ENCODE measurements around the gene ISY1. TPM values are rescaled to one million over a fixed set of nuclear protein-coding genes. Genes with fewer than 3 reads are reported as not detected.

Gene ISY1
- total and polyA plus RNA-seq, 2 donors (not counting 1 experiment from before 2014, with no cell fraction given): 26.4 to 49.6 TPM

GRCh38 chr3:129176051-129176450 is 15.2 kb upstream of the ISY1 start:
- no CpG with 5 or more reads among the region's 1 CpG for WGBS (ENCODE audit: insufficient coverage)
- H3K4me2 ChIP-seq (replicated peaks; ENCODE audit: low read depth, low read length, poor library complexity, severe bottlenecking): peak overlapping the region; percentile 27

GRCh38 chr3:129173725-129174124 is 12.9 kb upstream of the ISY1 start:
- Histone ChIP-seq H3K4me3 (ENCODE audit: control extremely low read depth in 1 of 5, extremely low read depth in 1 of 5, insufficient read depth in 1 of 5, low read depth in 2 of 5, low read length in 4 of 5) (no peak overlapping the region), H4K20me1 (ENCODE audit: control insufficient read depth, insufficient read depth, low read length, poor library complexity, severe bottlenecking) (peaks cover 97% of the 10 kb centered on the region), H3K4me1 (ENCODE audit: control insufficient read depth in 2 of 2, insufficient read depth in 2 of 2, low read length in 2 of 2) (peaks cover 26 to 48% of the 10 kb centered on the region in 2 donors), H3K27me3 (replicated peaks in 1 of 4; ENCODE audit: control extremely low read depth in 1 of 4, control insufficient read depth in 3 of 4, insufficient read depth in 4 of 4, low read length in 3 of 4) (no peaks in the 10 kb centered on the region), H2AFZ (ENCODE audit: insufficient read depth, low read depth, low read length, poor library complexity, severe bottlenecking) (no peak overlapping the region), H3K27ac (ENCODE audit: low read length in 2 of 2) (peak overlapping the region in 1 of 2 donors; percentile 33), H3K4me2 (replicated peaks; ENCODE audit: low read depth, low read length, poor library complexity, severe bottlenecking) (peak overlapping the region; percentile 4), H3K79me2 (ENCODE audit: control insufficient read depth, insufficient read depth, low read length) (peaks cover 85% of the 10 kb centered on the region), H3K9ac (ENCODE audit: low read length) (no peak overlapping the region), H3K36me3 (replicated peaks in 1 of 2; ENCODE audit: control extremely low read depth in 1 of 2, control insufficient read depth in 1 of 2, extremely low read depth in 1 of 2, insufficient read depth in 2 of 2, low read length in 1 of 2) (peaks cover 6 to 69% of the 10 kb centered on the region in 2 experiments), H3K9me3 (ENCODE audit: control extremely low read depth in 1 of 3, control insufficient read depth in 2 of 3, insufficient read depth in 1 of 3, low read length in 2 of 3) (no peaks in the 10 kb centered on the region)
- no peaks in the 10 kb centered on the region for H3K27me3 Mint-ChIP-seq
- ChIA-PET CTCF (no interaction called here), POLR2A (no interaction called here)
- DNase-seq (no peak), ATAC-seq (ENCODE audit: low read depth) (no peak)
- peaks cover 53% of the 10 kb centered on the region for H3K4me1 Mint-ChIP-seq
- no peaks in the 10 kb centered on the region for H3K9me3 Mint-ChIP-seq (ENCODE audit: insufficient read depth)
- intact Hi-C loops (cut with micrococcal nuclease): no loop called here
- H3K4me3 Mint-ChIP-seq: no peak overlapping the region
- no peak for TF ChIP-seq EZH2 (IDR thresholded peaks at IDR 0.05; ENCODE audit: borderline replicate concordance, insufficient read depth, low read depth, low read length, poor library complexity, severe bottlenecking)
- TF ChIP-seq, protein P1, sequence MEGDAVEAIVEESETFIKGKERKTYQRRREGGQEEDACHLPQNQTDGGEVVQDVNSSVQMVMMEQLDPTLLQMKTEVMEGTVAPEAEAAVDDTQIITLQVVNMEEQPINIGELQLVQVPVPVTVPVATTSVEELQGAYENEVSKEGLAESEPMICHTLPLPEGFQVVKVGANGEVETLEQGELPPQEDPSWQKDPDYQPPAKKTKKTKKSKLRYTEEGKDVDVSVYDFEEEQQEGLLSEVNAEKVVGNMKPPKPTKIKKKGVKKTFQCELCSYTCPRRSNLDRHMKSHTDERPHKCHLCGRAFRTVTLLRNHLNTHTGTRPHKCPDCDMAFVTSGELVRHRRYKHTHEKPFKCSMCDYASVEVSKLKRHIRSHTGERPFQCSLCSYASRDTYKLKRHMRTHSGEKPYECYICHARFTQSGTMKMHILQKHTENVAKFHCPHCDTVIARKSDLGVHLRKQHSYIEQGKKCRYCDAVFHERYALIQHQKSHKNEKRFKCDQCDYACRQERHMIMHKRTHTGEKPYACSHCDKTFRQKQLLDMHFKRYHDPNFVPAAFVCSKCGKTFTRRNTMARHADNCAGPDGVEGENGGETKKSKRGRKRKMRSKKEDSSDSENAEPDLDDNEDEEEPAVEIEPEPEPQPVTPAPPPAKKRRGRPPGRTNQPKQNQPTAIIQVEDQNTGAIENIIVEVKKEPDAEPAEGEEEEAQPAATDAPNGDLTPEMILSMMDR (IDR thresholded peaks at IDR 0.05): no peak
- peak overlapping the region; percentile 7 for H3K27ac Mint-ChIP-seq
- 100% methylated on average over 1 of the region's 4 CpGs for WGBS (ENCODE audit: insufficient coverage)

More at GRCh38 chr3:129176051-129176450, 15.2 kb upstream of the ISY1 start:
- Histone ChIP-seq H3K36me3 (replicated peaks in 1 of 2; ENCODE audit: control extremely low read depth in 1 of 2, control insufficient read depth in 1 of 2, extremely low read depth in 1 of 2, insufficient read depth in 2 of 2, low read length in 1 of 2) (peaks cover 3 to 56% of the 10 kb centered on the region in 2 experiments), H4K20me1 (ENCODE audit: control insufficient read depth, insufficient read depth, low read length, poor library complexity, severe bottlenecking) (peaks cover 99% of the 10 kb centered on the region), H3K27ac (ENCODE audit: low read length in 2 of 2) (peak overlapping the region in 1 of 2 donors; percentile 56), H3K9me3 (ENCODE audit: control extremely low read depth in 1 of 3, control insufficient read depth in 2 of 3, insufficient read depth in 1 of 3, low read length in 2 of 3) (no peaks in the 10 kb centered on the region), H3K79me2 (ENCODE audit: control insufficient read depth, insufficient read depth, low read length) (peaks cover 99% of the 10 kb centered on the region), H3K4me3 (ENCODE audit: control extremely low read depth in 1 of 5, extremely low read depth in 1 of 5, insufficient read depth in 1 of 5, low read depth in 2 of 5, low read length in 4 of 5) (no peak overlapping the region), H3K9ac (ENCODE audit: low read length) (no peak overlapping the region), H2AFZ (ENCODE audit: insufficient read depth, low read depth, low read length, poor library complexity, severe bottlenecking) (no peak overlapping the region), H3K27me3 (replicated peaks in 1 of 4; ENCODE audit: control extremely low read depth in 1 of 4, control insufficient read depth in 3 of 4, insufficient read depth in 4 of 4, low read length in 3 of 4) (no peaks in the 10 kb centered on the region), H3K4me1 (ENCODE audit: control insufficient read depth in 2 of 2, insufficient read depth in 2 of 2, low read length in 2 of 2) (peaks cover 47 to 58% of the 10 kb centered on the region in 2 donors)
- ATAC-seq (ENCODE audit: low read depth) (no peak), DNase-seq (no peak)
- H3K27me3 Mint-ChIP-seq: no peaks in the 10 kb centered on the region
- H3K4me1 Mint-ChIP-seq: peaks cover 70% of the 10 kb centered on the region
- ChIA-PET CTCF (interaction anchor here (1.0 to 1.4 kb wide), 2 partner anchors 66 to 69 kb away, joined by 4 to 5 read pairs; no protein-coding TSS in a partner anchor), POLR2A (no interaction called here)
- H3K4me3 Mint-ChIP-seq: peak overlapping the region; percentile 5
- peak overlapping the region; percentile 1 for H3K27ac Mint-ChIP-seq
- intact Hi-C loops (cut with micrococcal nuclease): no loop called here
- no peak for TF ChIP-seq EZH2 (IDR thresholded peaks at IDR 0.05; ENCODE audit: borderline replicate concordance, insufficient read depth, low read depth, low read length, poor library complexity, severe bottlenecking)
- no peaks in the 10 kb centered on the region for H3K9me3 Mint-ChIP-seq (ENCODE audit: insufficient read depth)

Data from B cell (primary cell).